GM12873 (cell line): ENCODE measurements around the gene IGF2BP1.

Source experiments
- CTCF ChIP-seq: IDR thresholded peaks from 2 replicates; pipeline ENCODE4 v1.5.1; 2012; ENCODE audit warnings: low read depth, mild to moderate bottlenecking, moderate library complexity, low read length, control low read depth; ENCODE audit not compliant: insufficient read depth; ENCODE audit errors: missing control alignments

IGF2BP1 gene

GRCh38 chr17:49086316-49086605, 89.1 kb downstream of the IGF2BP1 start:
- TF ChIP-seq CTCF = no peak

GRCh38 chr17:49086649-49087048, 89.5 kb downstream of the IGF2BP1 start:
- no peak for TF ChIP-seq CTCF

GRCh38 chr17:49089094-49089493, 91.9 kb downstream of the IGF2BP1 start:
- no peak for TF ChIP-seq CTCF

GRCh38 chr17:49090878-49091594, 93.9 kb downstream of the IGF2BP1 start:
- TF ChIP-seq CTCF = no peak

- TF ChIP-seq CTCF = no peak
Measured at GRCh38 chr17:49093131-49093530, 95.9 kb downstream of the IGF2BP1 start.

GRCh38 chr17:49100601-49101000, 103.4 kb downstream of the IGF2BP1 start:
- no peak for TF ChIP-seq CTCF

- no peak for TF ChIP-seq CTCF
Measured at GRCh38 chr17:49101054-49101534, 103.9 kb downstream of the IGF2BP1 start.
